ENCODE measurements around the gene PPARG.
"Not testable (repeated sequence)": the region's sequence is repeated elsewhere in the genome, so short reads cannot be mapped to it uniquely, and the experiment has no call there.

The PPARG gene

GRCh38 chr3:12445523-12446240 lies 156.8 kb downstream of the PPARG start:
- DNase-seq, result no peak

GRCh38 chr3:12446298-12446697 lies 157.4 kb downstream of the PPARG start:
- DNase-seq, result no peak

GRCh38 chr3:12447075-12447474 lies 158.2 kb downstream of the PPARG start:
- no peak for DNase-seq

- DNase-seq, result not testable (repeated sequence)
Measured at GRCh38 chr3:12448404-12449202, 159.7 kb downstream of the PPARG start.

- no peak for DNase-seq
Measured at GRCh38 chr3:12449889-12450682, 161.2 kb downstream of the PPARG start.

- DNase-seq, result no peak
Measured at GRCh38 chr3:12451481-12451880, 162.6 kb downstream of the PPARG start.

- no peak for DNase-seq
Measured at GRCh38 chr3:12451960-12452359, 163.1 kb downstream of the PPARG start.

GRCh38 chr3:12452361-12453330 lies 163.8 kb downstream of the PPARG start:
- DNase-seq, result no peak

- no peak for DNase-seq
Measured at GRCh38 chr3:12454076-12454815, 165.4 kb downstream of the PPARG start.

- no peak for DNase-seq
Measured at GRCh38 chr3:12454816-12455121, 165.9 kb downstream of the PPARG start.

- no peak for DNase-seq
Measured at GRCh38 chr3:12455740-12456139, 166.9 kb downstream of the PPARG start.

- DNase-seq, result no peak
Measured at GRCh38 chr3:12456441-12456840, 167.6 kb downstream of the PPARG start.

- not testable (repeated sequence) for DNase-seq
Measured at GRCh38 chr3:12457380-12457779, 168.5 kb downstream of the PPARG start.

GRCh38 chr3:12458901-12459300 lies 170.0 kb downstream of the PPARG start:
- DNase-seq, result no peak

- DNase-seq, result no peak
Measured at GRCh38 chr3:12460127-12460526, 171.3 kb downstream of the PPARG start.

GRCh38 chr3:12461097-12461649 lies 172.3 kb downstream of the PPARG start:
- no peak for DNase-seq

- DNase-seq, result no peak
Measured at GRCh38 chr3:12462159-12462947, 173.5 kb downstream of the PPARG start.

- DNase-seq, result no peak
Measured at GRCh38 chr3:12463686-12464085, 174.8 kb downstream of the PPARG start.

GRCh38 chr3:12464181-12464580 lies 175.3 kb downstream of the PPARG start:
- DNase-seq, result no peak

GRCh38 chr3:12465151-12465835 lies 176.4 kb downstream of the PPARG start:
- DNase-seq, result no peak
